ENCODE data around the gene KRT78.

DNA sequence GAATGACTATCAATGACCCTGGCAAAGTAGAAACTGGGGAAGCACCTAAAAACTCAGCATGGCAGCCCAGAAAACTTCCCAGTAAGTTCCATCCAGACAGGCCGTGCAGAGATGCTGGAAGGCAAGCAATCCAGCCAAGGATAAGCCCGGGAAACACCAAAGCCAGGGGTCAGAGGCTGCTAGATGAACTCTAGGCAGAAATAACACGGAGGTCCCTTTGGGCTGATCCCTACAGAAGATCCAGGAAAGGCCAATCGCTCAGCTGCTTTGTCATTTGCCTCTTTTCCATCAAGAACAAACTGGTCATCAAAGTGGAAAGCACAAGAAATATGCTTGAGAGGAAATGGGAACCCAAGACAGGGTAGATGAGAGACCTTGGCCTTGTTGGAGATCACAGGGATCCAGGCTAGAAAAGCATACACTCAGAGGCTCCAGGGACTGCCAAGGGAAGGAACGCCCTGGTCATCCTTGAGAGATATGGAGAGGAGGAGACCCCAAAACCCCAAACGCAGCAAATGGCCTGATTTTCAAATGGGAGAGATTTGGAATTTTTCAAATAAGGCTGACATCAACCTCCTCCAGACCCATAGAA is 21.2 kb downstream of the KRT78 start:
- TF ChIP-seq, protein P1, sequence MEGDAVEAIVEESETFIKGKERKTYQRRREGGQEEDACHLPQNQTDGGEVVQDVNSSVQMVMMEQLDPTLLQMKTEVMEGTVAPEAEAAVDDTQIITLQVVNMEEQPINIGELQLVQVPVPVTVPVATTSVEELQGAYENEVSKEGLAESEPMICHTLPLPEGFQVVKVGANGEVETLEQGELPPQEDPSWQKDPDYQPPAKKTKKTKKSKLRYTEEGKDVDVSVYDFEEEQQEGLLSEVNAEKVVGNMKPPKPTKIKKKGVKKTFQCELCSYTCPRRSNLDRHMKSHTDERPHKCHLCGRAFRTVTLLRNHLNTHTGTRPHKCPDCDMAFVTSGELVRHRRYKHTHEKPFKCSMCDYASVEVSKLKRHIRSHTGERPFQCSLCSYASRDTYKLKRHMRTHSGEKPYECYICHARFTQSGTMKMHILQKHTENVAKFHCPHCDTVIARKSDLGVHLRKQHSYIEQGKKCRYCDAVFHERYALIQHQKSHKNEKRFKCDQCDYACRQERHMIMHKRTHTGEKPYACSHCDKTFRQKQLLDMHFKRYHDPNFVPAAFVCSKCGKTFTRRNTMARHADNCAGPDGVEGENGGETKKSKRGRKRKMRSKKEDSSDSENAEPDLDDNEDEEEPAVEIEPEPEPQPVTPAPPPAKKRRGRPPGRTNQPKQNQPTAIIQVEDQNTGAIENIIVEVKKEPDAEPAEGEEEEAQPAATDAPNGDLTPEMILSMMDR (IDR thresholded peaks at IDR 0.05; ENCODE audit: low read depth, low read length, missing input control): no peak
- TF ChIP-seq GABPA (IDR thresholded peaks at IDR 0.05 in 1 of 2, conservative IDR thresholded peaks at IDR 0.05 in 1 of 2) (no peak), RAD21 (IDR thresholded peaks at IDR 0.05) (no peak), JUND (IDR thresholded peaks at IDR 0.05) (no peak), YY1 (IDR thresholded peaks at IDR 0.05) (no peak)
